NK-92 (cell line): ENCODE data around the gene TRPV2.
"Not testable (repeated sequence)": the region's sequence is repeated elsewhere in the genome, so short reads cannot be mapped to it uniquely, and the experiment has no call there.

ENCODE experiments used
- DNase-seq: peaks from one replicate; lab custom pipeline; 2025; ENCODE audit not compliant: unreplicated experiment; lab: John Stamatoyannopoulos, UW

The TRPV2 gene

DNA sequence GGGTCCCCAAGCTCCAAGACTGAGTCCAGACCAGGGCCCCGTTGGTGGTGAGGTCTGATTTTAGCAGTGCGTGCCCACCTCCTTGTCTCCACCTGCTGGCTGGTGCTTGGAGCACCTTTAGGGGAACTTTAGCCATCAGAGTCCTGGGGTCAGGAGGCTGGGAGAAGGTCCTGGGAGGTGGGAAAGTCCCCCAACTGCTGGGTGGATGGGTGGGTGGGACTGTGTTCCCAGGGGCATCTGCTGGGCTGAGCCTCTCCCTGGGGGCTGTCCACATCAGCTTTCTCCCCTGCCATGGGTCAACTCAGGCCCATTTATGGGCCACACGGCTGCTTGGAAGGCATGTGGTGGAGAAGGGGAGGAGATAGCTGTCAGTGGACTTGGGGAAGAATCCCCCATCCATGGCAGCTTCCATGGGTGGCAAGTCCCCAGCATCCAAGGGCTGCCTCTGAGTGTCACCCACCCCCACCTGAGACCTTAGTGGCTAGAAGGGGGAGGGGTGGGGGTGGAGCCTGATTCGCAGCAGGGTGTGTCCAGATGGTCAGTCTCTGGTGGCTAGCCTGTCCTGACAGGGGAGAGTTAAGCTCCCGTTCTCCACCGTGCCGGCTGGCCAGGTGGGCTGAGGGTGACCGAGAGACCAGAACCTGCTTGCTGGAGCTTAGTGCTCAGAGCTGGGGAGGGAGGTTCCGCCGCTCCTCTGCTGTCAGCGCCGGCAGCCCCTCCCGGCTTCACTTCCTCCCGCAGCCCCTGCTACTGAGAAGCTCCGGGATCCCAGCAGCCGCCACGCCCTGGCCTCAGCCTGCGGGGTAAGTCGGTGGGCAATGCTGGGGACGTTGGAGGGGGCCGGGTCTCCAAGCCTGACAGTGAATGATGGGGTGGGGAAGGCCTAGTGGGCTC, at the start of gene TRPV2:
TSS of gene TRPV2 (plus strand) at position 541 of the 894 bp plus-strand sequence. CDS start 2,098 bp downstream, outside the sequence.
- no peak for DNase-seq

DNA sequence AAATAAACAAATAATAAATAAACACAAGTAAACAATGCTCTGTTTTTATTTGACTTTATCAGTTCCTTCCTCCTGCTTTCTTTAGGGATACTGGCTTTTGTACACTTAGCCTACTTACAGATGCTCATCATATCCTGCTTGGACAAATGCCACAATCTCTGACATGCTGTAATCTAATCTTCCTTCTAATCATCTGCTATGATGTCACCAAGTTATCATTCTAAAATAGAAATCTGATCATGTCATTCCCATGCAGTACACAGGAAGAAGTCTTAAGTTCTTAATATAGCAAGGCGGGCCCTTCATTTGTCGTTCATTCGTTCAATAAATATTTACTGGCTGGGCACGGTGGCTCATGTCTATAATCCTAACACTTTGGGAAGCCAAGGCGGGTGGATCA, 43.6 kb upstream of the TRPV2 start:
- no peak for DNase-seq

GRCh38 chr17:16374146-16374938, 41.0 kb upstream of the TRPV2 start:
- no peak for DNase-seq

DNA sequence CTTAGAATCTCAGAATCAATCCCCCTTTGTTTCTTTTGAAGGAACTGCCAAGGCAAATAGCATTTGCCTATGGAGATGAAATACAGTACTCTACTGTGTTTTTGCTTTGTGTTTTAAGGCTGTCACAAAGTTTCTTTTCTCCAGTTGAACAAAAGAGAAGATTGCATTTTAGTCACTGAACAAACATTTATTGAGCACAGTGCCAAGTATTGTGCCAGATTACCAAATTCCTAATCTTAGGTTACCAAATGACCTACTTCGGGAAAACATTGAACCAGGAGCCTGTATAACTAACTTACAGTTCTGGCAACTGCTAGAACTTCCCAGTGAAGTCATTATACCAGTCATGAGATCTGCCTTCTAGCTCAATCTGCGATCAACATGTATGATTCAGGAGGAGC, 37.4 kb upstream of the TRPV2 start:
- no peak for DNase-seq

- no peak for DNase-seq
These were observed 36.6 kb upstream of the TRPV2 start for GRCh38 chr17:16378636-16379282.

DNA sequence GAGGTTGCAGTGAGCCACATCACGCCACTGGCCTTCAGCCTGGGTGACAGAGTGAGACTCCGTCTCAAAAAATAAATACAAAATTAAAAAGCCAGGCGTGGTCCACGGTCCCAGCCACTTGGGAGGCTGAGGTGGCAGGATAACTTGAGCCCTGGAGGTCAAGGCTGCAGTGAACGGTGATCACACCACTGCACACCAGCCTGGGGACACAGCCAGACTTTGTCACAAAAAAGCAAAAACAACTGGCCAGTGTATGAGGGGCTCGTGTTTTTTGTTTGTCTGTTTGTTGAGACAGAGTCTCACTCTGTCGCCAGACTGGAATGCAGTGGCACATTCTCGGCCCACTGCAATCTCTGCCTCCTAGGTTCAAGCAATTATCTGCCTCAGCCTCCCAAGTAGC, 35.7 kb upstream of the TRPV2 start:
- DNase-seq = no peak

- peak; percentile 72 for DNase-seq
These were observed 34.5 kb upstream of the TRPV2 start, which contains the start of gene UBB for GRCh38 chr17:16380640-16381495. Gene UBB, plus strand, starts transcription at chr17:16381091. Its CDS starts 817 bp downstream, at chr17:16381908.

- no peak for DNase-seq
These were observed 33.9 kb upstream of the TRPV2 start for GRCh38 chr17:16381496-16381820.

DNA sequence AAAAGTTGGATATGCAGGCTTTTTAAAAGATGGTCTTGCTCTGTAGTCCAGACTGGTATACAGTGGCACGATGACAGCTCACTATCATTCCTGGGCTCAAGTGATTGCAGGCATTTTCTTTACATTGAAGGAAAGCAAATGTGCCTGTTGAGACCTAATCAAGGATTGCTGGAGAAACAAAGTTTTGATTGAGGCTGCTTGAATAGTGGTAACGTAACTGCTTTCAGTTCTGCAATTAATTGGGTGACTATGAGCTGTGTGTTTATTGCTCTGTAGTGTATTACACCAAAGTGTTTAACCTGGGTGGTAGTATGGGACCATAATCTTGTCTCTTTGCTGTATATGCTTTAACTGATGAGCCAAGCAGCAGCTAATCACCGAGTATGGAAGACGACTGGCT, 32.2 kb upstream of the TRPV2 start:
- DNase-seq = no peak

DNA sequence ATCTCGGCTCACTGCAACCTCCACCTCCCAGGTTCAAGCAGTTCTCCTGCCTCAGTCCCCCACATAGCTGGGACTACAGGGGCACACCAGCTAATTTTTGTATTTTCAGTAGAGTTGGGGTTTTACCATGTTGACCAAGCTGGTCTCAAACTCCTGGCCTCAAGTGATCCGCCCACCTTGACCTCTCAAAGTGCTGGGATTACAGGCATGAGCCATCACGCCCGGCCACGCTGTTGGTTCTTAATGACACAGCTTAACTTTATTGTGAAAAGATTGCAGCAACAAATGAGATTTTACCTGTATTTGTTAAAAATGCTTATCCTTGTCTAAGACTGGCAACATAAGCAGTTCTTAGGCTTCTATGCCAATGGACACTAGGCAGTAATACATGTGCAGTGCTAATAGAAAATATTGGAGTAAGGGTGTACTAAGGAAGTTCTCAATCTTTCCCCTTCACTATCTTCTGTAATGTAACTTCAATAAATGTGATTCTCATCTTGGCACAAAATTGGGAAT, 31.5 kb upstream of the TRPV2 start:
- DNase-seq = no peak

- no peak for DNase-seq
These were observed 30.8 kb upstream of the TRPV2 start for GRCh38 chr17:16384557-16384956.

GRCh38 chr17:16386126-16386507, 29.3 kb upstream of the TRPV2 start:
- not testable (repeated sequence) for DNase-seq

DNA sequence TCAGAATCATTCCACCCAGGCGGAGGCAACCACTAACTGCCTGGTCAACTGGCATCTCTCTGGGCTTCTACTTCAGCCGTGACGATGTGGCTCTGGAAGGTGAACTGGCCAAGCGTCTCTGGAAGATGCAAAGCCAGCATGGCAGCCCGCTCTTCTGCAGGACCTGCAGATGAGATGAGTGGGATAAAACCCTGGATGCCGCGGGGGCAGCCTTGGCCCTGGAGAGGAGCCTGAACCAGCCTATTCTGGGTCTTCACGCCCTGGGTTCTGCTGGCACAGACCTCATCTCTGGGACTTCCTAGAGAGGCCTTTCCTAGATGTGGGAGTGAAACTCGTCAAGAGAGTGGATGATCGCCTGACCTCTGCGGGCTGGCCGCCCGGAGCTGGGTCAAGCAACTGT, 23.9 kb upstream of the TRPV2 start:
- no peak for DNase-seq

DNA sequence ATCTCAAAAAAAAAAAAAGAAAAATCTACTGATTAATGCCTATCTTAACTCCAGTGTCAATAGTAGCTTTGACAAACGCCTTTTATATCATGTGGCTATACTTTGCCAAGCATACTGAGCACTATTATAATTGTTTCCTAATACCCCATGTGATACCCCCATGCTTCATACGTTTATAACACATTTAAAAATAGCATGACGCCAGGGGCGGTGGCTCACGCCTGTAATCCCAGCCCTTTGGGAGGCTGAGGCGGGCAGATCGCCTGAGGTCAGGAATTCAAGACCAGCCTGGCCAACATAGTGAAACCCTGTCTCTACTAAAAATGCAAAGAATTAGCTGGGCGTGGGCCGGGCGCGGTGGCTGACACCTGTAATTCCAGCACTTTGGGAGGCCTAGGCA, 22.9 kb upstream of the TRPV2 start:
- not testable (repeated sequence) for DNase-seq

GRCh38 chr17:16395887-16396286, 19.5 kb upstream of the TRPV2 start:
- not testable (repeated sequence) for DNase-seq

- DNase-seq = not testable (repeated sequence)
These were observed 18.7 kb upstream of the TRPV2 start for GRCh38 chr17:16396693-16397092.

GRCh38 chr17:16398270-16399267, 16.8 kb upstream of the TRPV2 start:
- DNase-seq = no peak

- not testable (repeated sequence) for DNase-seq
These were observed 11.5 kb upstream of the TRPV2 start for GRCh38 chr17:16403847-16404246.
